ENCODE results near the gene FCER1G.
A peak's percentile ranks its signal among the peaks of the same experiment; 100 is the strongest.

FCER1G gene

DNA sequence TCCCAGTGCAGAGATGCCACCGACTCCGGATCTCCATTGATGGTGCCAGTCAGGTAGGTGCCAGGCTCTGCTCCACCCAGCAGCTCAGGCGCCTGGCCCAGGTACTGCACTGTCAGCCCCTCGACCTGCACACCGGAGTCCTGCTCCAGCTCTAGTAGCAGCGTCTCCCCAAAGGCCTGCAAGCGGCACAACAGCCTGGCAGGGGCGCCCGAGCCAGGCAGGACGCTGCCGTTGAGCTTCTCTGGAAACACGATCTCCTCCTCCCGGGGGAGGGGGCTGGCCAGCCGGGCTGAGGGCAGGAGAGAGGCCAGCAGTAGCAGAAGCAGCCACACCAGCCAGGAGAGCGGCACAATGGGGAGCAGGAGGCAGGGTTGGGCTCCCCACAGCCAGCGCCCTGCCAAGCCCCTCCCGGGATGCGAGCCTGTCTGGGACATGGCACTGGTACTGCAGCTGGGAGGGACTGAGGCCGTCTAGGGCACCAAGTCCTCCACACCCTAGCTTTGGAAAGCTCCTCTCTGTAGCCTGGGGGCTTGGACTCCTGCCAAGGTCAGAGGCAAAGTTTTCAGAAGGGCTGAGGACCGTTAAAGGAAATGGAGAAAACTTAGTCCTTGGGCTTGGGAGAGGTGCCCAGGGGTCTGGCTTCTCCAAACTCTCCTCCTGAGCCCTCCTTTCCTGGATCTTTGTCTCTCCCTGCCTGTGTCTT, 16.8 kb upstream of the FCER1G start (continued):
- TF ChIP-seq, protein P1, sequence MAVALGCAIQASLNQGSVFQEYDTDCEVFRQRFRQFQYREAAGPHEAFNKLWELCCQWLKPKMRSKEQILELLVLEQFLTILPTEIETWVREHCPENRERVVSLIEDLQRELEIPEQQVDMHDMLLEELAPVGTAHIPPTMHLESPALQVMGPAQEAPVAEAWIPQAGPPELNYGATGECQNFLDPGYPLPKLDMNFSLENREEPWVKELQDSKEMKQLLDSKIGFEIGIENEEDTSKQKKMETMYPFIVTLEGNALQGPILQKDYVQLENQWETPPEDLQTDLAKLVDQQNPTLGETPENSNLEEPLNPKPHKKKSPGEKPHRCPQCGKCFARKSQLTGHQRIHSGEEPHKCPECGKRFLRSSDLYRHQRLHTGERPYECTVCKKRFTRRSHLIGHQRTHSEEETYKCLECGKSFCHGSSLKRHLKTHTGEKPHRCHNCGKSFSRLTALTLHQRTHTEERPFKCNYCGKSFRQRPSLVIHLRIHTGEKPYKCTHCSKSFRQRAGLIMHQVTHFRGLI (tag by site-specific recombination; IDR thresholded peaks at IDR 0.05): peak; percentile 79; the same call in 1 of the 2 replicates
- TF ChIP-seq, protein P2, sequence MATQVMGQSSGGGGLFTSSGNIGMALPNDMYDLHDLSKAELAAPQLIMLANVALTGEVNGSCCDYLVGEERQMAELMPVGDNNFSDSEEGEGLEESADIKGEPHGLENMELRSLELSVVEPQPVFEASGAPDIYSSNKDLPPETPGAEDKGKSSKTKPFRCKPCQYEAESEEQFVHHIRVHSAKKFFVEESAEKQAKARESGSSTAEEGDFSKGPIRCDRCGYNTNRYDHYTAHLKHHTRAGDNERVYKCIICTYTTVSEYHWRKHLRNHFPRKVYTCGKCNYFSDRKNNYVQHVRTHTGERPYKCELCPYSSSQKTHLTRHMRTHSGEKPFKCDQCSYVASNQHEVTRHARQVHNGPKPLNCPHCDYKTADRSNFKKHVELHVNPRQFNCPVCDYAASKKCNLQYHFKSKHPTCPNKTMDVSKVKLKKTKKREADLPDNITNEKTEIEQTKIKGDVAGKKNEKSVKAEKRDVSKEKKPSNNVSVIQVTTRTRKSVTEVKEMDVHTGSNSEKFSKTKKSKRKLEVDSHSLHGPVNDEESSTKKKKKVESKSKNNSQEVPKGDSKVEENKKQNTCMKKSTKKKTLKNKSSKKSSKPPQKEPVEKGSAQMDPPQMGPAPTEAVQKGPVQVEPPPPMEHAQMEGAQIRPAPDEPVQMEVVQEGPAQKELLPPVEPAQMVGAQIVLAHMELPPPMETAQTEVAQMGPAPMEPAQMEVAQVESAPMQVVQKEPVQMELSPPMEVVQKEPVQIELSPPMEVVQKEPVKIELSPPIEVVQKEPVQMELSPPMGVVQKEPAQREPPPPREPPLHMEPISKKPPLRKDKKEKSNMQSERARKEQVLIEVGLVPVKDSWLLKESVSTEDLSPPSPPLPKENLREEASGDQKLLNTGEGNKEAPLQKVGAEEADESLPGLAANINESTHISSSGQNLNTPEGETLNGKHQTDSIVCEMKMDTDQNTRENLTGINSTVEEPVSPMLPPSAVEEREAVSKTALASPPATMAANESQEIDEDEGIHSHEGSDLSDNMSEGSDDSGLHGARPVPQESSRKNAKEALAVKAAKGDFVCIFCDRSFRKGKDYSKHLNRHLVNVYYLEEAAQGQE (tag by site-specific recombination; IDR thresholded peaks at IDR 0.05): peak; percentile 32; the same call in 1 of the 2 replicates
- peak; percentile 43; the same call in 1 of the 2 replicates for TF ChIP-seq ZNF394 (tag by site-specific recombination; IDR thresholded peaks at IDR 0.05; ENCODE audit: borderline replicate concordance)

DNA sequence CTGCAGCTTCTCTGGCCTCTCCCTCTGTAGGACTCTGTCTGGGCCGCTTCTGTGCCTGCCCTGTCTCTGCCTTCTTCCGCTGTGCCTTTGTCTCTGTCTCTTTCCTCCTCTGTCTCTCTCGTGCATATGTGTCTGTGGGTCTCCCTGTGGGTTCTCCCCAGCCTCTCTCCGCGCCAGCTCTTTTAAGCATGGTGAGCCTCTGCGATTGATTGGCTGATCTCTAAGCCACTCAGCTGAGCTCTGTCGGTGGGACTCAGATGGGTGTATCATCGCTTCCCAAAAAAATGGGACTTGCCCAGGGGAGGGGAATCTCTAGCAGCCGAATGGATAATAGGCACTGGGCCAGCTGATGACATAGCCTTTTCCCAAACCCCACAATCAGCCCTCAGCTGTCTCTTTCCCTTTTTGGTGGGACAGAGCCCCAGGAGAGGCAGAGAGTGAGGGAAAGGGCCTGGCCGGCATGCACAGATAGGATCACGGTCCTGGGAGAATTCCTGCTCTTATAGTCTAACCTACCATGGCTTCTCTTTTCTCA, 16.1 kb upstream of the FCER1G start, which contains the start of gene ADAMTS4:
TSS of gene ADAMTS4 (minus strand) at position 158 of the 535 bp plus-strand sequence. CDS start 427 bp downstream, outside the sequence.
- TF ChIP-seq KLF10 (tag by site-specific recombination; IDR thresholded peaks at IDR 0.05) (no peak), ZBTB17 (tag by site-specific recombination; IDR thresholded peaks at IDR 0.05) (peak; percentile 71; the same call in 1 of the 2 replicates), ZNF138 (tag by site-specific recombination; IDR thresholded peaks at IDR 0.05; ENCODE audit: borderline replicate concordance) (no peak), GLI2 (tag by site-specific recombination; IDR thresholded peaks at IDR 0.05; ENCODE audit: borderline replicate concordance, low read depth) (no peak), ZNF558 (tag by site-specific recombination; IDR thresholded peaks at IDR 0.05) (0 out of 2 replicates have a peak, but pooled peaks have one; percentile 25), ZBTB20 (tag by site-specific recombination; IDR thresholded peaks at IDR 0.05) (0 out of 2 replicates have a peak, but pooled peaks have one; percentile 7), ZNF221 (tag by site-specific recombination; IDR thresholded peaks at IDR 0.05; ENCODE audit: borderline replicate concordance) (no peak), ZNF510 (tag by site-specific recombination; IDR thresholded peaks at IDR 0.05; ENCODE audit: insufficient replicate concordance) (no peak), ZNF16 (tag by site-specific recombination; IDR thresholded peaks at IDR 0.05; ENCODE audit: low read depth) (no peak), ZNF768 (tag by site-specific recombination; IDR thresholded peaks at IDR 0.05) (no peak), ZFP69B (tag by site-specific recombination; IDR thresholded peaks at IDR 0.05) (no peak), SP2 (tag by site-specific recombination; IDR thresholded peaks at IDR 0.05) (peak; percentile 36), SP3 (tag by site-specific recombination; IDR thresholded peaks at IDR 0.05) (no peak; the same call in 1 of the 2 replicates)
- TF ChIP-seq, protein P3, sequence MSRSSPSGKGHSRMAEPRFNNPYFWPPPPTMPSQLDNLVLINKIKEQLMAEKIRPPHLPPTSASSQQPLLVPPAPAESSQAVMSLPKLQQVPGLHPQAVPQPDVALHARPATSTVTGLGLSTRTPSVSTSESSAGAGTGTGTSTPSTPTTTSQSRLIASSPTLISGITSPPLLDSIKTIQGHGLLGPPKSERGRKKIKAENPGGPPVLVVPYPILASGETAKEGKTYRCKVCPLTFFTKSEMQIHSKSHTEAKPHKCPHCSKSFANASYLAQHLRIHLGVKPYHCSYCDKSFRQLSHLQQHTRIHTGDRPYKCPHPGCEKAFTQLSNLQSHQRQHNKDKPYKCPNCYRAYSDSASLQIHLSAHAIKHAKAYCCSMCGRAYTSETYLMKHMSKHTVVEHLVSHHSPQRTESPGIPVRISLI (tag by site-specific recombination; IDR thresholded peaks at IDR 0.05): peak; percentile 48; the same call in 1 of the 2 replicates

More for the DNA sequence above, 16.1 kb upstream of the FCER1G start, which contains the start of gene ADAMTS4:
- Histone ChIP-seq H3K27ac (ENCODE audit: extremely low read depth, low read depth, low read length) (no peak within 1 kb of the TSS; the same call in 1 of the 2 replicates), H3K4me1 (ENCODE audit: control insufficient read depth, insufficient read depth, low read length) (peaks cover 9% of the 10 kb centered on the region; the same call in 1 of the 2 replicates), H3K4me3 (ENCODE audit: low read depth, low read length) (no peak within 1 kb of the TSS), H3K36me3 (ENCODE audit: control insufficient read depth in 2 of 2, insufficient read depth in 1 of 2, low read length in 2 of 2) (peaks cover 8% of the 10 kb centered on the region in 2 experiments; a peak in 2 of 3 replicates), H3K9me3 (ENCODE audit: control insufficient read depth, insufficient read depth, low read depth, low read length) (no peaks in the 10 kb centered on the region)
- POLR2A ChIA-PET: interaction anchor here (0.5 to 1.9 kb wide), 7 partner anchors 10 to 241 kb away, joined by 3 to 7 read pairs (median 3); partner anchors contain the start of gene TOMM40L
- CTCF ChIA-PET: interaction anchor here (0.7 to 1.9 kb wide), 7 partner anchors 10 to 183 kb away, joined by 3 to 14 read pairs (median 4); no protein-coding TSS in a partner anchor
